Muscle layer of colon (tissue), 2 donors: ENCODE measurements around the gene SYT3.
"Not testable (repeated sequence)": the region's sequence is repeated elsewhere in the genome, so short reads cannot be mapped to it uniquely, and the experiment has no call there.

Experiments
- H3K27ac ChIP-seq: one replicate; pipeline ENCODE4 v1.7.0; 2013; ENCODE audit warnings: low read depth, mild to moderate bottlenecking, low read length, moderate library complexity
- H3K27me3 ChIP-seq, 2 donors: one replicate each; pipeline ENCODE4 v1.7.0; 2013; ENCODE audit warnings: low read length in 2 of 2, mild to moderate bottlenecking in 2 of 2; ENCODE audit not compliant: insufficient read depth in 2 of 2, control insufficient read depth in 1 of 2
- H3K36me3 ChIP-seq: one replicate; pipeline ENCODE4 v1.7.0; 2013; ENCODE audit warnings: mild to moderate bottlenecking, low read length; ENCODE audit not compliant: insufficient read depth
- H3K4me1 ChIP-seq: one replicate; pipeline ENCODE4 v1.7.0; 2013; ENCODE audit warnings: mild to moderate bottlenecking, low read length; ENCODE audit not compliant: insufficient read depth
- H3K4me3 ChIP-seq, 2 donors: one replicate each; pipeline ENCODE4 v1.7.0; 2013; ENCODE audit warnings: low read length in 2 of 2, low read depth in 1 of 2, mild to moderate bottlenecking in 1 of 2, moderate library complexity in 1 of 2
- H3K9ac ChIP-seq: one replicate; pipeline ENCODE4 v1.7.0; 2013; ENCODE audit warnings: low read length
- H3K9me3 ChIP-seq: one replicate; pipeline ENCODE4 v1.7.0; 2013; ENCODE audit warnings: mild to moderate bottlenecking, low read length
- donor health status: abdominal sarcoma.
- donor health status: Adenocarcinoma of cecum.

The SYT3 gene

GRCh38 chr19:50580240-50580639, 59.4 kb downstream of the SYT3 start:
- no peak overlapping the region for H3K27ac ChIP-seq
- no peaks in the 10 kb centered on the region for H3K9me3 ChIP-seq
- no peaks in the 10 kb centered on the region for H3K36me3 ChIP-seq
- H3K4me3 ChIP-seq: no peak overlapping the region
- H3K9ac ChIP-seq: no peak overlapping the region
- H3K4me1 ChIP-seq: no peaks in the 10 kb centered on the region
- H3K27me3 ChIP-seq: no peaks in the 10 kb centered on the region

- not testable (repeated sequence) for H3K27ac ChIP-seq, H3K9me3 ChIP-seq, H3K9ac ChIP-seq, H3K27me3 ChIP-seq, H3K4me1 ChIP-seq, H3K4me3 ChIP-seq, H3K36me3 ChIP-seq
Observed at GRCh38 chr19:50576769-50577168, 62.9 kb downstream of the SYT3 start.

- no peaks in the 10 kb centered on the region for H3K4me1 ChIP-seq
- no peak overlapping the region for H3K27ac ChIP-seq
- no peak overlapping the region for H3K9ac ChIP-seq
- H3K36me3 ChIP-seq: no peaks in the 10 kb centered on the region
- H3K4me3 ChIP-seq: no peak overlapping the region
- peaks cover 4 to 7% of the 10 kb centered on the region in 2 donors for H3K27me3 ChIP-seq
- H3K9me3 ChIP-seq: no peaks in the 10 kb centered on the region
Observed at GRCh38 chr19:50573741-50574461, 65.8 kb downstream of the SYT3 start.
